Natural killer cell (primary cell): ENCODE measurements around the gene ASTN2. TPM values are rescaled to one million over a fixed set of nuclear protein-coding genes. Genes with fewer than 3 reads are reported as not detected.

Experiments used
- ATAC-seq, 3 donors: fragments of 150-1000 bp in 2 of 3; fragments of 200-7000 bp in 1 of 3; cut with Tn5 transposase; 1 replicate in 1 of 3; 2 replicates in 2 of 3; pipeline ENCODE4 v1.10.0; 2021; ENCODE audit warnings: mild to moderate bottlenecking in 2 of 3, moderate library complexity in 2 of 3
- DNase-seq, 2 donors: peaks; one replicate each; pipeline versions ENCODE4 v3.0.0 to v3.0.0-alpha.2; 2013 to 2021; ENCODE audit warnings: mixed read lengths in 1 of 2
- H3K27ac ChIP-seq: one replicate; pipeline ENCODE4 v1.5.1; 2013; ENCODE audit warnings: mild to moderate bottlenecking, low read length
- H3K27me3 ChIP-seq: one replicate; pipeline ENCODE4 v1.6.1; 2013; ENCODE audit warnings: low read length; ENCODE audit not compliant: control insufficient read depth, insufficient read depth
- H3K36me3 ChIP-seq: one replicate; pipeline ENCODE4 v1.6.1; 2013; ENCODE audit warnings: low read length; ENCODE audit not compliant: control insufficient read depth, insufficient read depth
- H3K4me1 ChIP-seq: one replicate; pipeline ENCODE4 v1.6.1; 2013; ENCODE audit warnings: low read length; ENCODE audit not compliant: control insufficient read depth, insufficient read depth
- H3K4me3 ChIP-seq: one replicate; pipeline ENCODE4 v1.5.1; 2013; ENCODE audit warnings: low read length
- H3K9me3 ChIP-seq: one replicate; pipeline ENCODE4 v1.6.1; 2013; ENCODE audit warnings: low read length; ENCODE audit not compliant: control insufficient read depth, insufficient read depth
- H3K27ac Mint-ChIP-seq, 2 donors: one replicate each; pipeline ENCODE4 v1.8.0; 2022; ENCODE audit warnings: mild to moderate bottlenecking in 2 of 2, mixed read lengths in 2 of 2, moderate library complexity in 1 of 2
- H3K27me3 Mint-ChIP-seq, 2 donors: one replicate each; pipeline ENCODE4 v1.8.0; 2022; ENCODE audit warnings: low read depth in 2 of 2, mixed read lengths in 2 of 2
- H3K36me3 Mint-ChIP-seq: one replicate; pipeline ENCODE4 v1.8.0; 2022; ENCODE audit warnings: mixed read lengths
- H3K4me1 Mint-ChIP-seq, 2 donors: one replicate each; pipeline ENCODE4 v1.8.0; 2022; ENCODE audit warnings: mixed read lengths in 2 of 2
- H3K4me3 Mint-ChIP-seq: one replicate; pipeline ENCODE4 v1.8.0; 2022; ENCODE audit warnings: mild to moderate bottlenecking, moderate library complexity, mixed read lengths
- H3K9me3 Mint-ChIP-seq, 2 donors: one replicate each; pipeline ENCODE4 v1.8.0; 2022; ENCODE audit warnings: mixed read lengths in 2 of 2
- CTCF ChIP-seq: fragments of 200-600 bp; IDR thresholded peaks from one replicate; pipeline ENCODE4 v1.8.0; 2022; ENCODE audit warnings: antibody characterized with exemption
- WGBS: methylation state at CpG from one replicate; pipeline ENCODE4 v1.1.7; 2013; ENCODE audit warnings: missing lambda C conversion rate; ENCODE audit not compliant: insufficient coverage; 5-methylcytosine and 5-hydroxymethylcytosine counted together
- intact Hi-C: fragments of 100-400 bp; cut with micrococcal nuclease; formaldehyde crosslinking; loops from one replicate; pipeline ENCODE4 v1.14.2; 2022
- total RNA-seq, 4 donors: library from RNA; stranded (reverse); fragments of 120-200 nt in 1 of 4; gene quantifications; one replicate each; pipeline versions ENCODE4 v1.2.3 to v1.2.4, GENCODE V29; 2013 to 2022

The ASTN2 gene
- total RNA-seq, 3 donors from 2014 or later (not counting 1 experiment from before 2014, with no cell fraction given): 3.0 to 3.5 (median 3.2) TPM

GRCh38 chr9:116594547-116594946 lies 820.3 kb downstream of the ASTN2 start:
- Histone ChIP-seq H3K36me3 (no peaks in the 10 kb centered on the region), H3K27ac (no peak overlapping the region), H3K4me1 (no peaks in the 10 kb centered on the region), H3K9me3 (peaks cover 6% of the 10 kb centered on the region), H3K4me3 (no peak overlapping the region), H3K27me3 (no peaks in the 10 kb centered on the region)
- no peak for ATAC-seq
- Mint-ChIP-seq H3K4me1 (no peaks in the 10 kb centered on the region), H3K27me3 (no peaks in the 10 kb centered on the region), H3K4me3 (no peak overlapping the region), H3K36me3 (no peaks in the 10 kb centered on the region), H3K27ac (no peak overlapping the region), H3K9me3 (peaks cover 0 to 3% of the 10 kb centered on the region in 2 donors)
- intact Hi-C loops: no loop called here
- DNase-seq: no peak
- no peak for TF ChIP-seq CTCF
- 79% methylated on average over 2 of the region's 2 CpGs for WGBS

- 84% methylated on average over 1 of the region's 3 CpGs for WGBS
- no peaks in the 10 kb centered on the region for H3K27me3 ChIP-seq
These were observed 821.9 kb downstream of the ASTN2 start for GRCh38 chr9:116592970-116593369.

GRCh38 chr9:116589392-116590354 lies 825.2 kb downstream of the ASTN2 start:
- intact Hi-C loops: no loop called here
- H3K36me3 Mint-ChIP-seq: peaks cover 9% of the 10 kb centered on the region
- 82% methylated on average over 7 of the region's 7 CpGs for WGBS

More at GRCh38 chr9:116592970-116593369, 821.9 kb downstream of the ASTN2 start:
- Histone ChIP-seq H3K4me3 (no peak overlapping the region), H3K4me1 (no peaks in the 10 kb centered on the region), H3K27ac (no peak overlapping the region), H3K36me3 (no peaks in the 10 kb centered on the region), H3K9me3 (peaks cover 6% of the 10 kb centered on the region)
- no peak for TF ChIP-seq CTCF
- Mint-ChIP-seq H3K9me3 (peaks cover 4 to 5% of the 10 kb centered on the region in 2 donors), H3K27ac (no peak overlapping the region), H3K36me3 (peaks cover 9% of the 10 kb centered on the region), H3K4me3 (no peak overlapping the region), H3K27me3 (no peaks in the 10 kb centered on the region), H3K4me1 (no peaks in the 10 kb centered on the region)
- ATAC-seq (no peak), DNase-seq (no peak)
- intact Hi-C loops: no loop called here

More at GRCh38 chr9:116589392-116590354, 825.2 kb downstream of the ASTN2 start:
- Mint-ChIP-seq H3K27me3 (no peaks in the 10 kb centered on the region), H3K27ac (no peak overlapping the region), H3K9me3 (peaks cover 4 to 5% of the 10 kb centered on the region in 2 donors), H3K4me3 (no peak overlapping the region), H3K4me1 (no peaks in the 10 kb centered on the region)
- ATAC-seq (no peak), DNase-seq (peak in 1 of 2 donors; percentile 5)
- TF ChIP-seq CTCF: no peak
- Histone ChIP-seq H3K4me3 (no peak overlapping the region), H3K27ac (no peak overlapping the region), H3K4me1 (no peaks in the 10 kb centered on the region), H3K36me3 (no peaks in the 10 kb centered on the region), H3K9me3 (peaks cover 6% of the 10 kb centered on the region), H3K27me3 (no peaks in the 10 kb centered on the region)
